ENCODE measurements around the gene BEND7. TPM values are rescaled to one million over a fixed set of nuclear protein-coding genes. Genes with fewer than 3 reads are reported as not detected.

Gene BEND7
- total RNA-seq (10 to 100 TPM; 11.8 to 22.8 (median 16.2) TPM), polyA plus RNA-seq (10 to 100 TPM in 1 of 2 donors, 1 to 10 TPM in 1; 7.3 to 11.2 TPM)

- peaks cover 10 to 20% (median 15%) of the 10 kb centered on the region in 3 donors for H3K4me1 ChIP-seq
- no peaks in the 10 kb centered on the region for H3K27me3 ChIP-seq
- no peaks in the 10 kb centered on the region for H3K9me3 ChIP-seq
- TF ChIP-seq, protein P1, sequence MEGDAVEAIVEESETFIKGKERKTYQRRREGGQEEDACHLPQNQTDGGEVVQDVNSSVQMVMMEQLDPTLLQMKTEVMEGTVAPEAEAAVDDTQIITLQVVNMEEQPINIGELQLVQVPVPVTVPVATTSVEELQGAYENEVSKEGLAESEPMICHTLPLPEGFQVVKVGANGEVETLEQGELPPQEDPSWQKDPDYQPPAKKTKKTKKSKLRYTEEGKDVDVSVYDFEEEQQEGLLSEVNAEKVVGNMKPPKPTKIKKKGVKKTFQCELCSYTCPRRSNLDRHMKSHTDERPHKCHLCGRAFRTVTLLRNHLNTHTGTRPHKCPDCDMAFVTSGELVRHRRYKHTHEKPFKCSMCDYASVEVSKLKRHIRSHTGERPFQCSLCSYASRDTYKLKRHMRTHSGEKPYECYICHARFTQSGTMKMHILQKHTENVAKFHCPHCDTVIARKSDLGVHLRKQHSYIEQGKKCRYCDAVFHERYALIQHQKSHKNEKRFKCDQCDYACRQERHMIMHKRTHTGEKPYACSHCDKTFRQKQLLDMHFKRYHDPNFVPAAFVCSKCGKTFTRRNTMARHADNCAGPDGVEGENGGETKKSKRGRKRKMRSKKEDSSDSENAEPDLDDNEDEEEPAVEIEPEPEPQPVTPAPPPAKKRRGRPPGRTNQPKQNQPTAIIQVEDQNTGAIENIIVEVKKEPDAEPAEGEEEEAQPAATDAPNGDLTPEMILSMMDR (IDR thresholded peaks at IDR 0.05): no peak
- H3K4me3 ChIP-seq: peak within 1 kb of the TSS; percentile 37 to 65 (median 50)
- WGBS, 2 donors: 3 to 11% methylated on average over 23 to 98 of the region's 98 CpGs
- DNase-seq: peak; percentile 46 to 85 (median 62)
- intact Hi-C loops (cut with DNase I): no loop called here
- H3K36me3 ChIP-seq: no peaks in the 10 kb centered on the region
- peak; percentile 80 to 89 (median 82) for ATAC-seq
- no peak for FAIRE-seq
- H3K27ac ChIP-seq: peak within 1 kb of the TSS in 3 of 4 donors; percentile 58 to 84 (median 67)
Measured at GRCh38 chr10:13528875-13529713, at the start of gene BEND7. Gene BEND7, minus strand, starts transcription at chr10:13529014. Its CDS starts 481 bp downstream, at chr10:13528533.

- DNase-seq: no peak
- Histone ChIP-seq H3K27me3 (no peaks in the 10 kb centered on the region), H3K36me3 (no peaks in the 10 kb centered on the region), H3K27ac (no peak overlapping the region), H3K9me3 (no peaks in the 10 kb centered on the region), H3K4me3 (no peak overlapping the region), H3K4me1 (no peaks in the 10 kb centered on the region)
- no peak for FAIRE-seq
- TF ChIP-seq, protein P1 (IDR thresholded peaks at IDR 0.05): no peak
- intact Hi-C loops (cut with DNase I): no loop called here
- 55 to 66% methylated on average over 4 of the region's 4 CpGs for WGBS, 2 donors
- ATAC-seq: no peak
Measured at GRCh38 chr10:13573960-13574359, 45.1 kb upstream of the BEND7 start.

DNA sequence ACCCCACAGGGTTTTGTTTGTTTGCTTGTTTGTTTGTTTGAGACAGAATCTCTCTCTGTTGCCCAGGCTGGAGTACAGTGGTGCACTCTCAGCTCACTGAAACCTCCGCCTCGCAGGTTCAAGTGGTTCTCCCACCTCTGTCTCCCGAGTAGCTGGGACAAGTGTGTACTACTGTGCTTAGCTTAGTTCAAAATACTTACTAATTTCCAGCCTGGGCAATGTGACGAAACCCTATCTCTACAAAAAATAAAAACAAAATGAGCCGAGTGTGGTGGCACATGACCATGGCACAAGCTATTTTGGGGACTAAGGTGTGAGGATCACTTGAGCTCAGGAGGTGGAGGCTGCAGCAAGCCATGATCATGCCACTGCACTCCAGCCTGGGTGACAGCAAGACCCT, 42.7 kb upstream of the BEND7 start:
- H3K4me1 ChIP-seq: no peaks in the 10 kb centered on the region
- 59 to 66% methylated on average over 5 of the region's 5 CpGs for WGBS, 2 donors
- H3K27ac ChIP-seq: no peak overlapping the region
- no peaks in the 10 kb centered on the region for H3K27me3 ChIP-seq
- no peak for FAIRE-seq
- no peak for ATAC-seq
- H3K4me3 ChIP-seq: no peak overlapping the region
- intact Hi-C loops (cut with DNase I): no loop called here
- H3K9me3 ChIP-seq: no peaks in the 10 kb centered on the region
- TF ChIP-seq, protein P1 (IDR thresholded peaks at IDR 0.05): no peak
- DNase-seq: no peak
- H3K36me3 ChIP-seq: no peaks in the 10 kb centered on the region

- DNase-seq: no peak
- Histone ChIP-seq H3K36me3 (no peaks in the 10 kb centered on the region), H3K4me1 (no peaks in the 10 kb centered on the region), H3K4me3 (no peak overlapping the region), H3K27me3 (no peaks in the 10 kb centered on the region), H3K9me3 (no peaks in the 10 kb centered on the region), H3K27ac (no peak overlapping the region)
- TF ChIP-seq, protein P1 (IDR thresholded peaks at IDR 0.05): no peak
- WGBS, 2 donors: 95 to 97% methylated on average over 1 of the region's 1 CpG
- intact Hi-C loops (cut with DNase I): no loop called here
- FAIRE-seq: no peak
- ATAC-seq: peak in 1 of 4 donors; percentile 18
Measured at GRCh38 chr10:13567030-13567429, 38.2 kb upstream of the BEND7 start.

DNA sequence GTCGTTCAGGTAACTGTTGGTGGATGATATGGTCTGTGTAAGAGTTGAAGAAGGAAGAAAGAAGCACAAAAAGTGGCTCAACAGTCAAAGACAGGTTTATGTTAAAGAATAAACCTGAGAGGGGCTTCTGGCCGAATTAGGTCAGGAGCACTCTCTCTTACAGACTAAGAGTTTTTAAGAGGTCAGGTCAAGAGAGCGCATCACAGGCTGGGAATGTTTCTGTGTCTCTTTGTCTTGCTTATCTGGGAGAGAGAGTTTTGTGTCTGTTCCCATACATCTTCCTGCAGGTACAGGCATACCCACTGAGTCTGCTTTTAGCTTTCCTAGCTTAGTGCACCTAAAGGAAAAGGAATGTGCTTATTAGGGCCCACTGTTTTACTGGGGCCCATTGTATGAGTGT, 35.8 kb upstream of the BEND7 start:
- no peak for FAIRE-seq
- intact Hi-C loops (cut with DNase I): no loop called here
- no peak for DNase-seq
- WGBS, 2 donors: 76 to 85% methylated on average over 3 of the region's 3 CpGs
- H3K9me3 ChIP-seq: no peaks in the 10 kb centered on the region
- H3K27ac ChIP-seq: no peak overlapping the region
- no peaks in the 10 kb centered on the region for H3K4me1 ChIP-seq
- TF ChIP-seq, protein P1 (IDR thresholded peaks at IDR 0.05): no peak
- H3K36me3 ChIP-seq: no peaks in the 10 kb centered on the region
- no peak overlapping the region for H3K4me3 ChIP-seq
- H3K27me3 ChIP-seq: no peaks in the 10 kb centered on the region
- ATAC-seq: no peak

All from pancreas (tissue), 10 donors.